AG08396 (cell line): Measurements from ENCODE around the gene PTPRN2.

Experiments used
- DNase-seq: peaks from one replicate; pipeline ENCODE4 v3.0.0; 2012; ENCODE audit warnings: low spot score, mixed read lengths

PTPRN2 gene

DNA sequence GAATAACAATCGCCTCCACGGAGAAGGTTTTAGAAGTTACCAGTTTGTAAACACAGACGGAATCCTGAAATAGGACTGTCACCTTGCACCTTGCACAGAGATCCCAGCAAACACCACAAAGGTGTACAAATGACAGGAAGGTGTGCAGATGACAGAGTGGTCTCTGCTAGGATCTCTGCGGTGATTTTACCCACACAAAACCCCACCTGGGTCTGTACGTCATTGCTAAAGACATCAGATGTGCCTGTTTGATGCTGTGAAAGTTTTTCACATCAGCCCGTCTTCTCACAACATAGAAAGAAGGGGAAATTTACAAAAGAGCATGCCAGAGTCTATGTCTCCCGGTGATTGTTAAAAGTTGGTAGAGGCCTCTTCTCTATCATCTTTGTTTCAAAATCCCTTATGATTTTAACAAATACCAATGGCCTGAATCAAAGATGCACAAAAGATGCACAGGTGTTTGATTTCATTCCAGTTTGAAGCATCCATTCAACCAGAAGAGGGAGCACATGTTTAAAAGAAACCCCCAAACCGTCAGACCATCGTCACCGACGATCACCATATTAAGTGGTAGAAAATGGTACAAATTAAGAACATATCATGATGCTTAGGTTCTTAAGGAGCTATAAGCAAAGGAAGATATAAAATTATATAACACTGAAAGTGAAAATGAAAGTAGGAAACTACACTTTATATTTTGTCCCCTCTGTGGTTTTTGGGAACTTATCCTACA, 576.5 kb downstream of the PTPRN2 start:
- no peak for DNase-seq

DNA sequence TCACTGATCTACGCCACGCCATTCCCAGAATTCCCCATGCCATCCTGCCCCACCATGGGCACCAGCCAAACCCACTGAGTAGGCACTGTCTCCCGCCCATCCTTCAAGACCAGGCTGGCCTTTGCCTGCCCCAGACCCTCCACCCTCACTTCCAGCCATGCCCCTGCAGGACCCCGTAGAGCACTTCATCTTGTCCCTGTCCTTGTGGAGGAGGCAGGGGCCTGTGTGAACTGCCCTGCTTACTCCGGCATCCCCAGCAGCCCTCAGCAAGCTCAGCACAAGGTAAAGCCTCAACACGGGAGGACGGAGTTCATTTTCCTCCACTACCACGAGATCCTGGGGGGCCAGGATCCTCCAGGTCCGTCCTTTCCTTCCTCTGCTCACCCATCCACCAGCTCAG, 577.7 kb downstream of the PTPRN2 start:
- no peak for DNase-seq

DNA sequence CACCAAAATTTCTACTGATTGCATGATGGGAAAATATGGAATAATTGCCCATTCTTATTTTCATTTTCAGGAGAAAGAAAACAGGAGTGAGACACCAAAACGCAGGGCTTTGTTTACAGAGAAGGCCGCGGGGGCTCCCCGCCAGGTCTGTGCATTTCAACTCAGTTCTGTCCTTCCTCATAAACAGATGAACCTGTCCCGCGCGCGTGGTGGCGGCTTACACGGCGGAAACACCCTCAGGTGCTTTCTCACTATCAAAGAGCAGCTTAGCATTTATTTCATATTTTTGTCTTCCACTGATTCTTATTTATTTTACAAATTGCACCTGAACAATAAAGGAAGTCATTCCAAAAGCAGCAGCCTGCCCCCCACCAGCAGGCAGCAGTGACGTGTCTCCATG, 579.4 kb downstream of the PTPRN2 start:
- DNase-seq: no peak

GRCh38 chr7:158007697-158008257, 579.8 kb downstream of the PTPRN2 start:
- no peak for DNase-seq

- no peak for DNase-seq
Observed at GRCh38 chr7:158006841-158007696, 580.6 kb downstream of the PTPRN2 start.

DNA sequence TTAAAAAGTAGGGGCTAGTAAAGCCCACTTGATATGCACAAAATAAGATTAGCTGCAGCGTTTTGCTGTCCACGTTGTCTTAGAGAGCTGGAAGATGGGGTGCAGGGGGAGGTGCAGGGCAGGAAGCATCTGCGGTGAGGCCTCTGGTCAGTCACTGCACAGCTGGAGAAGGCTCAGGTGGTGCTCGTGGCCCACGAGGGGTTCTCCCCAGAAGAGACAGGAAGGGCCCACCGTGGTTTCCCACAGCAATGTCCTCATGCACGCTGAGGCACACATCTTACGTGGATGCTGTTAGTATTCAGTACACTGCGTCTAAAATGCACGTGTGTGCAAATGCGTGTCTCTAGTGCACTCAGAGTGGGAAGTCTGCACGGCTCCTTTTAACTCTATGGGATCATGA, 582.1 kb downstream of the PTPRN2 start:
- no peak for DNase-seq

GRCh38 chr7:158004123-158004490, 583.5 kb downstream of the PTPRN2 start:
- DNase-seq: no peak

DNA sequence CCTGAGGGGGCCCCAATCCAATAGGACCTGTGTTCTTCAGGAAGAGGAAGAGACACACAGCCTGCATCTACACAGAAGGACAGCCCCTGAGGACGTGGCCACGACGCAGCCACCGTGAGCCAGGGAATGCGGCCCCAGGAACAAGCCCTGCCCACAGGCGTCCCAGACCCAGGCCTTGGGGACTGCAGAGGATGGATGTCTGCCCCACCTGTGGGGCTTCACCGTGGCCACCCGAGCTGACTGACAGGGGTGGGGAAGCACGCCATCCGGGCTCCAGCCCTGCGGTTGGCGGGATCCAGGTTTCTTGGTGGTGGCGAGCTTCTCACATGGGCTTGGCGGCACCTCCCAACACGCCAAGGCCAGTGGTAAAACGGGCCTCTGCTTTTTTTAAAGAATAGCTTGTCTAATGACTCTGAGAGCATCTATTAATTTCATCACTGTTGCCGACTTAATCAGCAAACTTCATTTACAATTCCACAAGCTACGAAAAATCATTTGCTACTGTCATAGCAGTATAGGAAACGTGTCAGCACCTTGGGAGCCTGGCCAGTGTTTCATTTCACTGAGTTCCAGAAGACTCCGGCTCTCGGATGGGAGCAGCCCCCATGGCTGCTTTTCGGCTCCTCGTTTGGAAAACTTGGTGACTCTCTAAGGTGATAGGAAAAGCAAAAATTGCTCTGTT, 584.0 kb downstream of the PTPRN2 start:
- no peak for DNase-seq

DNA sequence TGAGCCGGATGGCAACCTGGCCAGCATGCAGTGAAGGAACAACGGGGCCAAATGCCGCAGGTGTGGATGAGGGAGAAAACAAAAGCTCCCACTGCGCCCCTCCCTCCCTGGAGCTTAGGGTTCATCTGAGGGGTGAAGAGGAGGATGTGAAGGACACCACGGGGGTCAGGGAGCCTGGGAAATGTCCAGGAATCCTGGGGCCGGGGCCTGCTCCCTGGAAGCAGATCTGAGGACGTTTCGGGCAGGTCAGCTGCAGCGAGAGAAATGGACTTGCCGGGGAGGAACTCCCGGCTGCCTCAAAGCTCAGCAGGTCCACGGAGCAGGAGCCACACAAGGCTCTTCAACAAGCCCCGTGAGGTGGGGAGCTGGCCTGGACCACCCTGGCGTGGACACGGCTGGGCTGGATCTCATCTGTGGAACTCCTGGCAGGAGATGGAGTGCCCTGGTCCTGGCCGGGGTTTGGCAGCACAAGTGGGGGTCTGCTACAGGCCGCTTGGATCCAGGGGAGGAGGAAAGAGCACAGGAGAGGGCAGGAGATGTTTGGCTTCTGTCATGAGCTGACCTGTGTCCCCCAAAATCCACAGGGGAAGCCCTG, 585.0 kb downstream of the PTPRN2 start:
- DNase-seq: no peak

DNA sequence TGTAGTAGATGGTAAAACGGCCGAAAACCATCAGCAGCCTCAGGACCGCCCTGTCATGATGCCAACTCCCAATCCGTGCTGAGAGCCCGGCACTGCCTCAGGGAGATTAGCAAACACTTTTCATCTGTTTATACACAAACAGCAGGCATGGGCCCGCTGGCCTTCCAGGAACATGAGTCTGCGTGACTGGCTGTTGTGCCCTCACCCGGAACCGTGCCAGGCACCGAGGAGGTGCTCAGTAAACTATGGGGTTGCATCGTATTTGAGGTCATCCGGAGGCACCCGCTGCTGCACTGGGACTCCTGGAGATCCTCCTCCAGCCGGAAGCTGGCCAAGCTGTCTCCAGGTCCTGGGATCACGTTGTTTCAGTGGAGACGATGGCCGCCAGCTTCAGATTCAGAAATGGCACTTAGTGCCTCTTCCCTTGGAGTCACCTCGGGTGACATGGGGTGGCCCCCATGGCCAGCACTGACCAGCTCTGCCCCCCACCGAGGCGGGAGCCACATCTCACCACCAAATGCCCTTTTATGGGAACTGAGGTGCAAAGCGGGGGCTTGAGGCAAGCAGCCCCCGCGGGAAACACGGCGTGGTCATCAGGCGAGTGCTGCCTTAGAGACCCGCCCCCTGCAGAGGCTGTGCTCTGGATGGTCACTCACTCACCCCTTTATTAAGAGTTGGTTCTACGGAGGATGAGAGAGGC, 585.9 kb downstream of the PTPRN2 start:
- no peak for DNase-seq

DNA sequence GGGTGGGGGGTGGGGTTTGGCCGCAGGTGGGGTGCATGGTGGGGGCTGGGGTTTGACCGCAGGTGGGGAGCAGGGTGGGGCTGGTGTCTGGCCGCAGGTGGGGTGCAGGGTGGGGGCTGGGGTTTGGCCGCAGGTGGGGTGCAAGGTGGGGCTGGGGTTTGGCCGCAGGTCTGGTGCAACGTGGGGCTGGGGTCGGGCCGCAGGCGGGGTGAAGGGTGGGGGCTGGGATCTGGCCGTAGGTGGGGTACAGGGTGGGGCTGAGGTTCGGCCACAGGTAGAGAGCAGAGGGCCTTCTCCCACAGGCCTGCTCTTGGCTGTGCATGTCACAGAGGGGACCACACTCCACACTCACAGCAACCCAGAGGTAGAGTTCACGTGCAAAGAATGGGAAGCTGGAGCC, 586.6 kb downstream of the PTPRN2 start:
- DNase-seq: no peak

GRCh38 chr7:158000160-158000559, 587.5 kb downstream of the PTPRN2 start:
- DNase-seq: no peak

GRCh38 chr7:157998884-157999552, 588.6 kb downstream of the PTPRN2 start:
- no peak for DNase-seq

DNA sequence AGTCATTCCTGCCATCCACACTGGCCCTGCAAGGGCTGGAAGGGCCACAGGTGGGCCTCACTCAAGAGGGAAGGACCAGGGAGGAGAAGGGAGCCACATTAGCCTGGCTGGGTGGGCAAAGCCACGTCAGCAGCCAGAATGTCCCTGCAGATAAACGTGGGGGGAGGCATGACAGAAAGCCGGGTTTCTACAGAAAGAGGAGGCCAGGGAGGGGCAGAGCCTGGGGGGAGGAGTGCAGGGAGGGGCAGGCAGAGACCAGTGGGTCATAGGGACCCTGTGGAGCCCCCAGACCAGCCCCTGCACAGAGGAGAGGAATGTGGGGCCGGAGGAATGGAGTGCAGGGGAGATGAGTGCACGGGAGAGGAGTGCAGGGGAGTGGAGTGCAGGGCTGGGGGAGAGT, 590.2 kb downstream of the PTPRN2 start:
- no peak for DNase-seq

- no peak for DNase-seq
Observed at GRCh38 chr7:157997080-157997440, 590.6 kb downstream of the PTPRN2 start.

DNA sequence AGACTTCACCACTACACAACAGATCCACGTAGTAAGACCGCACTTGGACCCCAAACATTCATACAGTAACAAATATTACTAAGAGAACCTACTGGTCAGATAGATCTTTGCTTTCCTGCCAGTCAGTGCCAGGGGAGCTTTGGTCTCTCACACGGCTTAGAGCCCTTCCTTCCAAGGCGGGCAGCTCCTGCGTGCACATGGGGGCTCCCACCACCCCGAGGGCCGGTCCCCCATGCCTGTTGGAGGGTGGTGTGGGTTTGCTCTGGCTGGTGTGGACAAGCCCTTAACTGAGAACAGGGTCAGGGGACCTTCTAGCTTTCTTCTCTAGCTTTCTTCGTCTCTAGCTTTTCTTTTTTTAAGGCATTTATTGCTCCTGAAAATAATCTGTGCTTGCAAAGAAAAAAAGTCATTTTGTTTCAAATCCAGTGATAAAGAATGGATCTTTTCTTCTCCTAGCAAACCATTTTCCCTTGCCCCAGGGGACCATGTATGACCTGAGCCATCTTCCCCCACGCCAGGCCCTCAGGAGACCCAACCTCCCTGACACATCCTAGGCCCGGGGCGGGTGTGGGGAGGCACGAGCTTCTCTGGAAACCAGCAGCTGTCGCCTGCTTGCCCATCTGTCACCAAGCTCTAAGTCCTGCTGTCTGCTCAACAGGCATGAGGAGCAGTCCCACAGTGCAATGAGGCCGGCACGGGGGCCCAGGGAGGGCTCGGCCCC, 591.1 kb downstream of the PTPRN2 start:
- no peak for DNase-seq

GRCh38 chr7:157995815-157996214, 591.8 kb downstream of the PTPRN2 start:
- no peak for DNase-seq

DNA sequence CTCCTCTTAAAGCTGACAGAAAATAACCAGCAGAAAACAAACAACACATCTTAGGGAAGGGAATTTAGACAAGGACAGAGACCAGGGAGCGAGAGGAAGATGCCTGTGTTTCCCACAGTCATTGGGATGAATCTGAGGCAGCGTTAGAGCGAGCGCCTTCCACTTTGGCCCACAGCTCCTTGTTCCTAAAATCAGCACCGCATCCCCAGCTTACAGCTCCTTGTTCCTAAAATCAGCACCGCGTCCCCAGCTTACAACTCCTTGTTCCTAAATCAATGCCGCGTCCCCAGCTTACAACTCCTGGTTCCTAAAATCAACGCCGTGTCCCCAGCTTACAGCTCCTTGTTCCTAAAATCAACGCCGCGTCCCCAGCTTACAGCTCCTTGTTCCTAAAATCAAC, 593.3 kb downstream of the PTPRN2 start:
- no peak for DNase-seq

GRCh38 chr7:157993406-157994105, 594.1 kb downstream of the PTPRN2 start:
- DNase-seq: no peak
